HT-29 (cell line): ENCODE data around the gene RPS24. TPM values are rescaled to one million over a fixed set of nuclear protein-coding genes. Genes with fewer than 3 reads are reported as not detected.
A peak's percentile ranks its signal among the peaks of the same experiment; 100 is the strongest.

Experiments used
- DNase-seq: peaks from one replicate; pipeline ENCODE4 v3.0.0-alpha.2; 2015; ENCODE audit warnings: low spot score
- total RNA-seq: library from RNA; depleted of rRNA; stranded (reverse); fragments of >200 nt; shearing (Covaris generic); gene quantifications from 2 replicates; pipeline ENCODE4 v1.2.3, GENCODE V29; 2014

RPS24 gene
- total RNA-seq, 1 experiment from 2014 or later = 1,405 TPM

DNA sequence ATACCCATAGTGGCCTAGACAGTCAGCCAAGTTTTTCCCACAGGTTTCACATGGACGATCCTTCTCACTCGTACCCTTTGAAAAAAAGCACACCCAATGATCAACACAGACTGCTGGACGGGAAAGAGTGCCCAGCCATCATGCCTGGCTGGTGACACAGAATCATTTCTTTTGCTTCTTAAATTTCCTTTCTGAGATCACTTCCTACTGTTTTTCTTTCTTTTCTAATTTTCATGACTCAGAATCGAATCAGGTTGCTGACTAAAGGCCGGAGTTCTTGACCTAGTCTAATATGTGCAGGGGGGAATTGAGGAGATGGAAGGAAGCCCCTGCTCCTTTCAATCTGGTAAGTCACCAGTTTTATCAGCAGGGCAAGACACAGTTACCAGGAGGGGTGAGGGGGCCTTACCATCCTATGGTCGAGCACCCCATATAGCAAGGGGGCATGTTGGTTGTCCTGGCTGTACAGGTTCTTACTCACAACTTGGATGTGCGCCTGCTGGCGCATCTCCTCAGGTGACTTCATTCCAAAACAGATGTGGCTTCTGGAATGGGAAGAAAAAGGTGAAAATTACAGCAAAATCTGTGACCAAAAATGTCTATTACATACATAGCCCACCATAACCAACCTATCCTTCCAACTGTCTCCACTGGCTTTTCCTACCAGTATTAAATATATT is 7.8 kb upstream of the RPS24 start:
- DNase-seq = no peak

GRCh38 chr10:78028438-78029268 is 5.0 kb upstream of the RPS24 start:
- DNase-seq = no peak

GRCh38 chr10:78029269-78030226 is 4.1 kb upstream of the RPS24 start, which contains the start of gene POLR3A:
Gene POLR3A (minus strand): TSS chr10:78029515. CDS start chr10:78029407, 108 bp downstream.
- DNase-seq = peak; percentile 90

DNA sequence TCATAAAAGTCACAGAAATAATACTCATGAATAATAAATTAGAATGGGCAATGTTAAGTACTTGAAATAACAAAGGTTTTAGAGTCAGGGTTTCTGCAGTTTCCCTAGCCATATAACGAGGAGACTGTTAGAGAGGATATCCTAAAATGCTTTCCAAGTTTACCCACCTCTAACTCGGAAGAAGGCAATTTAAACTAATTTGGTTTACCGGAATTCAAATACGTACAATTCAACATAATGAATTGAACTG is 351 bp upstream of the RPS24 start:
- no peak for DNase-seq

GRCh38 chr10:78035025-78035424 is 1.4 kb downstream of the RPS24 start:
- DNase-seq = no peak

DNA sequence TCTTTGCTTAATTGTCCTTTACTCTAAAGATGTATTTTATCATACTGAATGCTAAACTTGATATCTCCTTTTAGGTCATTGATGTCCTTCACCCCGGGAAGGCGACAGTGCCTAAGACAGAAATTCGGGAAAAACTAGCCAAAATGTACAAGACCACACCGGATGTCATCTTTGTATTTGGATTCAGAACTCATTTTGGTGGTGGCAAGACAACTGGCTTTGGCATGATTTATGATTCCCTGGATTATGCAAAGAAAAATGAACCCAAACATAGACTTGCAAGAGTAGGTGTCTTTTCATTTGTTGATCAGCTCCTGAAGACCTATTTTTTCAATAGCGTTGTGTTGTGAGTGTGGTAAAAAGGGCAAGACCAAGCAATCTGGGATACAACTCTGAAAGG is 1.8 kb downstream of the RPS24 start:
- DNase-seq = no peak

DNA sequence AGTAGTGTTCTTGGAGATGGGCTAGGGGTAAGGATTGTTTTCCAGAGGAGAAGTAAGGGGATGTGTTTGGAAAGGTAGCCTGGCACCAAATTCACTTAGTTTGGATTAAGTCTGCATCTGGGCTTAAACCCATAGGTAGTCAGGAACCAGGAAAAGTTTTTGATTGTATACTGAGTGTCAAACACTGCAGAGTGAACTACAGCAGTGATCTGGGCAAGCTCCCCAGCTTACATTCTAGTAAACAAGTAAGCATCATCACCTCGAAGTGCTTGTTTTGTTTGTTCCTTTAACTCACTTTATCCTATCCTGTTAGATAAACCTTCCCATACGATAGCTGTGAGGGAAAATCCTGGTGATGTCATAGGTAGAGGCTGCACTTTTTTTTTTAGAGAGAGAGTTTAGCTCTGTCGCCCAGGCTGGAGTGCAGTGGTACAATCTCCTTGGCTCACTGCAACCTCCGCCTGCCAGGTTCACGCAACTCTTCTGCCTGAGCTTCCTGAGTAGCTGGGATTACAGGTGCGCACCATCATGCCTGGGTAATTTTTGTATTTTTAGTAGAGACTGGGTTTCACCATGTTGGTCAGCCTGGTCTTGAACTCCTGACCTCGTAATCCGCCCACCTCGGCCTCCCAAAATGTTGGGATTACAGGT is 2.4 kb downstream of the RPS24 start:
- no peak for DNase-seq

GRCh38 chr10:78038105-78038504 is 4.4 kb downstream of the RPS24 start:
- DNase-seq = no peak

DNA sequence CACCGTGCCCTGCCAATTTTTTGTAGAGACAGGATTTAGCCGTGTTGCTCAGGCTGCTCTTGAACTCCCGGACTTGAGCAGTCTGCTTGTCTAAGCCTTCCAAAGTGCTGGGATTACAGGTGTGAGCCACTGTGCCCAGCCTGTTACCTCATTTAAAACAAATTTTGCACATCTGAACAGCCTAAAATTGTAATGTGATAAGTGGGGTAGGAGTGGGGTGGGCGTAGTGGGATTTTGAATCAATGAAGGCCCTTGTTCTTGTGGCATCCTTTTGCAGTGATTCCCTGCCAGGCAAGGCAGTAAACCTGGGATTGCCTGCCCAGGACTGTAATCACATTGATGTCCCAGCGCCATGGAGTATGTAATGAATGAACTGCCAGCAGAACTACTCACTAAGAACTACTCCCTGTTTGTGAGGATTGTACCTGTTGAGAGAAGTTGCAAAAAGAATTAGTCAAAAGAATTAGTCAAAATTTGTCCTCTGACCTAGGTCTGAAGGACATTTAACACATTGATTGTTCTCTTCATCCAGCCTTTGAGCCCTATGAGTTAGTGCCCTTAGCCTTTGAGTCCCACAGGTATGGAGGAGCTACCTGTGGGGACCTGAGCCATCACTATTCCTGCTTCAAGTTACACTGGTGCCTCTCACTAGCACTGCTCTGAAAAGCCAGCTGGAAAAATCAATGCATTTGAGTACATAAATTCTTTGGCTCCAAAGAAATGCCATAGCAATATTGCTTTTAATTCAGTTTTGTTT is 5.3 kb downstream of the RPS24 start:
- DNase-seq = no peak

DNA sequence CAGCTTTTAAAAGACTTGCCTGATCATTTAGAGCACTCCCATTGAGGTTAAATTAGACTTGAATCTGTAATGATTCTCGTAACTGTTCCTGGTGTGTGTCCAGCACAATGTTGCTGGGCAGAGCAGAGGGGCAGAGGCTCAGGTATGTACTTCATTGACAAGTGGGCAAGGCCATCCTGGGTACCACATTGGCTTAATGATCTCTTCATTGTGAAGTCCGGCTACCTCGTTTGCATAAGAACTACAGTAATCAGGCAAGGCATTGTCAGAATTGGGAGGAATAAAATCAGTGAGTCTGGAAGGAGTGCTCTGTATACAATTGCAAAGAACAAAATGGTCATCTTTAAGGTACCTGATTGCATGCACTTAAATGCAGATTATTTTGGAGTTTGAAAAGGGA is 6.1 kb downstream of the RPS24 start:
- no peak for DNase-seq

DNA sequence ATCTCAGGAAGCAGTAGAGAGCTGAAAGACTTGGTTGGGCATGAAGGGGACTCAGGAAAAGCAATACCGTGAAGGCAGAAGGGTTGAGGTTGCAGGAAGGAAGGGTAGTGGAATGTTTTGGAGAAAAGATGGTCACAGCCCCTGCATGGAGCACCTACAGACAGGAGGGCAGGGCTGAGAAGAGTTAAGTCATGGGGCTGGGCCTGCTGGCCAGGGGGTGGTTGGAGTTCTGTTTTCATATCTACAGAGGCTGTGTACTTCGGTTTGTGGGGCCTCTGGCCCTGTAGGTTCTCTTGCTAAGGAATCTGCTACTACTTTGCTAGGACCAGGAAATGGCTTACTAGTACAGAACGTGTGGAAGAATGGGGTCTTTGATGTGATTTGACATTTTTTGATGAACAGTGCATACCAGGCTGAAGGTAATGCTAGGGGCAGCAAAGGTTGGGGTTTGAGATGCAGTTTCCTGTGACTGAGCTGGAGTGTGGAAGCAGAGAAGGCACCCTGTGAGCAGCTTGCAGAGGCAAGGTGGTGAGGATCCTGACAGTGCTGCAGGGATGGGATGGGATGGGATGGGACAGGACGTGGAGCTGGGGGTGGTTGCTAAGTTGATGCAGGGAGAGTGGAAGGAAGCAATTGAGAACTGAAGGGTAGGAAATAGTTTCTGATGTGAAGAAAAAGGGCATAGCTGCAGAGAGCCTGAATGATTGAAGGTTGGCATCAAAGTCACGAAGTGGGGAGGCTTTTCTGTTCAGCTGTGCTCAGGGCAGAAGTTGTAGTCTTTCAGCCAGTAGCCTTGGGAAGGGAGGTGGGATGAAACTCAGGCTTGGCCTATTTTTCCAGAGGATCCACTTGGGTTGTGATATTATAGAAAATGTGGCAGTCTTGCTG is 7.8 kb downstream of the RPS24 start:
- DNase-seq = no peak

- no peak for DNase-seq
These were observed 8.5 kb downstream of the RPS24 start for GRCh38 chr10:78042058-78042751.

DNA sequence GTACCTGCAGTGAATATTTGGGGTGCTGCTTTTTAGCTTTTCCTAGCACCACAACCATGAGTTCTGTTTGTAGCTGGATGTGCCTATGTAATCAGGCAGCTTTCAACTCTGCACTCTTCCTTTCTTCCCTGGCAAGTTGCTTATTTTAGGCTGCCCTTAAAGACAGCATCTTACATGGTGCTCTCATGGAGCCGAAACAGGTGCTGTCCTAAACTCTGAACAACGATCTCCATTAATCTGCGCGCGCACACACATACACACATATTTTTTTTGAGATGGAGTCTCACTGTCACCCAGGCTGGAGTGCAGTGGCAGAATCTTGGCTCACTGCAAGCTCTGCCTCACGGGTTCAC is 9.1 kb downstream of the RPS24 start:
- no peak for DNase-seq

DNA sequence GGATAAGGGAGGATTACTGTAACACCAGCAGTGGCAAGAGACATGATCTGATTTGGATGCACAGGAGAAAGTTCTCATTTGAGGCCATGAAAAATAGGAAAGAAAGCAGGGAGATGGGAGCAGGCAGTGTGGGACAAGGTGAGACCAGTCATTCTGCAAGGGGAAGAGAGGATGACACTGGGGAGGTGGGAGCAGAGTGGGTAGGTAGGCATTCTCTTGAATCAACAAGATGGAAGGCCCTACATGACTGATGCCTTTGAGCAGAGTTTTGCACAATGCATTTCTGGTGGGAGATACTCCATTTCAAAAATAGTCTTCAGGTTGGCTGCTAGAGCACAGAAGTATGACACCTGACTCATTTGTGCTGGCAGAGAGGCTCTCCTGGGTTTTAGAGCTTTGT is 10.5 kb downstream of the RPS24 start:
- no peak for DNase-seq

DNA sequence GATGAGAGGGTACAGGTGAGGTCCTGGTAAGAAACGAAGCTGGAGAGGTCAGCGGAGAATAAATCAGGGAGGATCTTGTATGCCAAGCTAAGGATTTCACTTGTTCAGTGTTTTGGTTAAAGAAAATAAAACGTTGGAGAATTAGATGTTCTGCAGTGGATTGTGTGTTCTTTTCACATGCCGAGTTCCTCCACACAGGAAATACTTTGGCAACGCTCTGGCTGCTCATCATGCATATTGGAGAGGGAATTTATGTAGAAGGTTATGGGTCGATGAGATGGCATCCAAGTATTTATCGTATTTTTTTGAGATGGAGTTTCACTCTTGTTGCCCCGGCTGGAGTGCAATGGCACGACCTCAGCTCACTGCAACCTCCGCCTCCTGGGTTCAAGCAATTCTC is 11.0 kb downstream of the RPS24 start:
- DNase-seq = no peak

DNA sequence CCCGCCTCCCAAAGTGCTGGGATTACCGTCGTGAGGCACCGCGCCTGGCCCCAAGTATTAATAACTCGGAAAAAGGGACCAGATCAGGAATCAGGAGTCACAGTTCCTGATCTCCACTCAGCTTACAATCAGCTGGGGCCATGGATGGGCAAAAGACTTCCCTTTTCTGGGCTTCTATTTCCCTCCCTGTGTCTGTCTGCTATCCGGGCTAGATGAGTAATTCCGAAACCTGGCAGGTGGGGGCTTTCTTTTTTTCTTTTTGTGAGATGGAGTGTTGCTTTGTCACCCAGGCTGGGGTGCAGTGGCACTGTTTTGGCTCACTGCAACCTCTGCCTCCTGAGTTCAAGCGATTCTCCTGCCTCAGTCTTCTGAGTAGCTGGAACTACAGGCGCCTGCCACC is 11.6 kb downstream of the RPS24 start:
- DNase-seq = no peak

GRCh38 chr10:78045856-78046255 is 12.2 kb downstream of the RPS24 start:
- no peak for DNase-seq

- DNase-seq = no peak
These were observed 13.1 kb downstream of the RPS24 start for GRCh38 chr10:78046711-78047269.

DNA sequence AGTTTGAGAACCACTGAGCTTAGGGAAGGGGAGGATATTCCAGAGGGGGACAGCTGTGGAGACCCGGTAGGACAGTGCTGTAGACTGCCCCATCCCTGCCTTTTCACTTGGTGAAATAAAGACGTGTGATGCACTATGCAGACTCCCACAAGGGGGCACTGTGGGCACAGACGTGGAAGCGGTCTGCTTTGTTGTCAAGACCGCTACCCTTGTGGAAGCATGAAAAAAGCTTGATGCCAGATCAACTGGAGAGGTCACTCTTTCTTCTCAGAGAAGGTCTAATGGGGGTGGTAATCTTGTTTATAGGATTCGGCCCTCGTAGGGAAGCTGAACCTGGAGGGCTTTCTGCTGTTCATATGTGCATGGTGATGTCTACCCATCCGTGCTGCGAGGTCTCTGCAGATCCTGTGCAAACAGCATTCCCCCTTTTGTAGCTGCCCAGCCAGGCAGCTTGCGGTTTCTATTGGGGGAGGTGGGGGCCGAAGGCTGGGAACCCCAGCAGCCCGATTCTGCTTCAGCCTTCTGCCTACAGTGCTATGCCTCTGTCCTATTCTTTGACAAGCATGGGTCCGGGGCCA is 13.7 kb downstream of the RPS24 start:
- peak; percentile 93 for DNase-seq
